Transverse colon (tissue), 4 donors: ENCODE data around the gene ACVR2A.

Experiments used
- EP300 ChIP-seq: sonication (generic); formaldehyde crosslinking; IDR thresholded peaks from one replicate; pipeline ENCODE4 v1.6.1; 2017; ENCODE audit warnings: antibody characterized with exemption, low read depth
- POLR2A ChIP-seq: fragments of 450-650 bp; IDR thresholded peaks from one replicate; pipeline ENCODE4 v1.6.1; 2016; ENCODE audit warnings: antibody characterized with exemption, mild to moderate bottlenecking, moderate library complexity
- POLR2AphosphoS5 ChIP-seq, 3 donors: sonication (generic); formaldehyde crosslinking; IDR thresholded peaks; one replicate each; pipeline ENCODE4 v1.6.1; 2016; ENCODE audit warnings: antibody characterized with exemption in 3 of 3
- TF ChIP-seq, protein P1 (sequence below), 5 experiments: fragments of 200-600 bp in 3 of 5; fragments of 450-650 bp in 2 of 5; sonication (generic) in 3 of 5; IDR thresholded peaks; 1 replicate in 2 of 5; 2 replicates in 3 of 5; pipeline ENCODE4 v1.5.1; 2016 to 2017; ENCODE audit warnings: antibody characterized with exemption in 5 of 5, inconsistent platforms in 3 of 5, mild to moderate bottlenecking in 2 of 5, moderate library complexity in 1 of 5

DNA sequence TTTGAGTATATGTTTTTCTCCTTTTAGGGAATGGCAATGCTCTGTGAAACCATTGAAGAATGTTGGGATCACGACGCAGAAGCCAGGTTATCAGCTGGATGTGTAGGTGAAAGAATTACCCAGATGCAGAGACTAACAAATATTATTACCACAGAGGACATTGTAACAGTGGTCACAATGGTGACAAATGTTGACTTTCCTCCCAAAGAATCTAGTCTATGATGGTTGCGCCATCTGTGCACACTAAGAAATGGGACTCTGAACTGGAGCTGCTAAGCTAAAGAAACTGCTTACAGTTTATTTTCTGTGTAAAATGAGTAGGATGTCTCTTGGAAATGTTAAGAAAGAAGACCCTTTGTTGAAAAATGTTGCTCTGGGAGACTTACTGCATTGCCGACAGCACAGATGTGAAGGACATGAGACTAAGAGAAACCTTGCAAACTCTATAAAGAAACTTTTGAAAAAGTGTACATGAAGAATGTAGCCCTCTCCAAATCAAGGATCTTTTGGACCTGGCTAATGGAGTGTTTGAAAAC lies 82.3 kb downstream of the ACVR2A start:
- TF ChIP-seq, protein P1, sequence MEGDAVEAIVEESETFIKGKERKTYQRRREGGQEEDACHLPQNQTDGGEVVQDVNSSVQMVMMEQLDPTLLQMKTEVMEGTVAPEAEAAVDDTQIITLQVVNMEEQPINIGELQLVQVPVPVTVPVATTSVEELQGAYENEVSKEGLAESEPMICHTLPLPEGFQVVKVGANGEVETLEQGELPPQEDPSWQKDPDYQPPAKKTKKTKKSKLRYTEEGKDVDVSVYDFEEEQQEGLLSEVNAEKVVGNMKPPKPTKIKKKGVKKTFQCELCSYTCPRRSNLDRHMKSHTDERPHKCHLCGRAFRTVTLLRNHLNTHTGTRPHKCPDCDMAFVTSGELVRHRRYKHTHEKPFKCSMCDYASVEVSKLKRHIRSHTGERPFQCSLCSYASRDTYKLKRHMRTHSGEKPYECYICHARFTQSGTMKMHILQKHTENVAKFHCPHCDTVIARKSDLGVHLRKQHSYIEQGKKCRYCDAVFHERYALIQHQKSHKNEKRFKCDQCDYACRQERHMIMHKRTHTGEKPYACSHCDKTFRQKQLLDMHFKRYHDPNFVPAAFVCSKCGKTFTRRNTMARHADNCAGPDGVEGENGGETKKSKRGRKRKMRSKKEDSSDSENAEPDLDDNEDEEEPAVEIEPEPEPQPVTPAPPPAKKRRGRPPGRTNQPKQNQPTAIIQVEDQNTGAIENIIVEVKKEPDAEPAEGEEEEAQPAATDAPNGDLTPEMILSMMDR (IDR thresholded peaks at IDR 0.05): no peak
- TF ChIP-seq POLR2AphosphoS5 (IDR thresholded peaks at IDR 0.05) (no peak), POLR2A (no peak), EP300 (no peak)
